Fibroblast of peridontal ligament (primary cell): ENCODE data around the gene TAF5.
A peak's percentile ranks its signal among the peaks of the same experiment; 100 is the strongest.
"Not testable (repeated sequence)": the region's sequence is repeated elsewhere in the genome, so short reads cannot be mapped to it uniquely, and the experiment has no call there.

Experiments used
- DNase-seq: peaks from one replicate; pipeline ENCODE4 v3.0.0-alpha.2; 2010; ENCODE audit errors: extremely low read depth

TAF5 gene

DNA sequence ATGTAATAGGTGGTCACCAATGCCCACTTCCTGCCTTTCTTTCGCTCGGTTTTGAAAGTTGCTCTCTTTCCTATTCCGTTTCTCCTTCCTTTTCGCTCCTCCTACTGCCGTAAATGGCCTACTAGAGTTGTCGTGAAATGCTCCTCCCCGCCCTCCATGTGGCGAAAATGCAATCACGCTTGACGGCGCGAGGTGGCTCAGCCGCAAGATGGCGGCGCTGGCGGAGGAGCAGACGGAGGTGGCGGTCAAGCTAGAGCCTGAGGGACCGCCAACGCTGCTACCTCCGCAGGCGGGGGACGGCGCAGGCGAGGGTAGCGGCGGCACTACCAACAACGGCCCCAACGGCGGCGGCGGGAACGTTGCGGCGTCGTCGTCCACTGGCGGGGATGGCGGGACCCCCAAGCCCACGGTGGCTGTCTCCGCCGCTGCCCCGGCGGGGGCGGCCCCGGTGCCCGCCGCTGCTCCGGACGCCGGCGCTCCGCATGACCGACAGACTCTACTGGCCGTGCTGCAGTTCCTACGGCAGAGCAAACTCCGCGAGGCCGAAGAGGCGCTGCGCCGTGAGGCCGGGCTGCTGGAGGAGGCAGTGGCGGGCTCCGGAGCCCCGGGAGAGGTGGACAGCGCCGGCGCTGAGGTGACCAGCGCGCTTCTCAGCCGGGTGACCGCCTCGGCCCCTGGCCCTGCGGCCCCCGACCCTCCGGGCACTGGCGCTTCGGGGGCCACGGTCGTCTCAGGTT, at the start of gene TAF5:
TAF5 (plus strand) TSS at position 195 of the 737 bp plus-strand sequence; CDS start at position 209, 14 bp downstream.
- DNase-seq, result peak; percentile 95

DNA sequence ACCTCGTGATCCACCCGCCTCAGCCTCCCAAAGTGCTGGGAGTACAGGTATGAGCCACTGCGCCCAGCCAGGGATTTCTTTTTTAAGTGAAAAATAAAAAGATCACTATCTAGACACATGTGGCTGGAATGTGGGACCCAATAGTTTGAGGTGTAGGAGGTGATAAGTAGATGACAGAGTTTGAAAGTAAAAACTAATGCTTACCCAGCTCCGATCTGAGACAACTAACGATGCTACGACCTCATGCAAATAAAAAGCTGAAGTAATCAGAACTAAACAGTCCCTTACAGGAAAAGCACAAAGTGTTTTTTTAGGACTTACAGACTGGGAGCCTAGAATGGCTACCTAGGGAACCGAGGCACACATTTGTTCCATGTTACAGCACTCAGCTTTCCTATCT, 39.9 kb upstream of the TAF5 start:
- no peak for DNase-seq

DNA sequence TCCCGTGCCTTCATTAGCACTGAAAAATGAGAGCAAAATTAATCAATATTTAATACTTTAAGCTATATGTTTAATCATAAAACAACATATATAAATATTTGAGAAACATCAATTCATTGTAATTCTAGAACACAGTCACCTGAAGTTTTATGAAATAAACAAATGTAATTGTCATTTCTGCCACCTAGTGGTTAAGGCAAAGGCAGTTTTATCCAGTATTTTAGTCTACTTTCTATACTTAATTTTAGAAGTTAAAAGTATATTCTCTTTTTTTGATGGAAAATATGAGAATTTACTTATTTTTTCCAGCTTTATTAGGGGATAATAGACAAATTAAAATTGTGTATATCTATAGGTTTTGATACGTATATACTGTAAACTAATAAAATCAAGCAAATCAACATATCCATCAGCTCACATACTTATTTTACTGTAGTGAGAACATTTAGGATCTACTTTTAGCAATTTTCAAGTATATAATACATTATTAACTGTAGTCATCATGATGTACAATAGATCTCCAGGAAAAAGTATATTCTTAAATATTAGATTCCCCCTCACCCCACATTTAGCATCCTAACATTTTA, 33.7 kb upstream of the TAF5 start:
- DNase-seq, result peak; percentile 50

DNA sequence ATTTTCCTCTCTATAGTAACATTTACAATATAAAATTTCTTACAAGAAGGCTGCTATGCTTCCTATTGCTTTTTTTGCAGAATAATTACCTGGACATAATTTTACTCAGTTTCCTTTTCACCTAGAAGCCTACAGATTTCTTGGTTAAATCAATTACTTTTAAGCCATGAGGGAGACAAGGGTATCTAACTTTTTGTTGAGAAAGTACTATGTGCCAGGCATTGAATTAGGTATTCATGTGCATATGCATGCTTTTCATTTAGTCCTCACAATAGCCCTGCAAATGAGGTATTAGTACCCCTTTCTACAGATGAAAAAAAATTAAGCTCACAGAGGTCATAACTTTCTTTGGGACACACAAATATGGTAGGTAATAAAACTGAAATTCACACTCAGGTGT, 33.2 kb upstream of the TAF5 start:
- DNase-seq, result no peak

DNA sequence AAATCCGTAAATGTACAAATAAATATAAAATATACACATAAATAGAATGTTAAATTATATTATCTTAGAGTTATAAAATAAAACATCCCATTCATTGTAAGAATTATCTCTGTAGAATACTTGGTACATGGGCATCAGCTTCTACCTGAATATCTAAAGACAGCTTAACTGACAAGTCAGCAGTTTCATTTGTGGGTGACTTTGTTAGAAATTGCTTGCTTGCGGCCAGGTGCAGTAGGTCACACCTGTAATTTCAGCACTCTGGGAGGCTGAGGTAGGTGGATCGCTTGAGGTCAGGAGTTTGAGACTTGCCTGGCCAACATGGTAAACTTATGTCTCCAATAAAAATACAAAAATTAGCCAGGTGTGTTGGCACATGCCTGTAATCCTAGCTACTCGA, 31.4 kb upstream of the TAF5 start:
- DNase-seq, result no peak

DNA sequence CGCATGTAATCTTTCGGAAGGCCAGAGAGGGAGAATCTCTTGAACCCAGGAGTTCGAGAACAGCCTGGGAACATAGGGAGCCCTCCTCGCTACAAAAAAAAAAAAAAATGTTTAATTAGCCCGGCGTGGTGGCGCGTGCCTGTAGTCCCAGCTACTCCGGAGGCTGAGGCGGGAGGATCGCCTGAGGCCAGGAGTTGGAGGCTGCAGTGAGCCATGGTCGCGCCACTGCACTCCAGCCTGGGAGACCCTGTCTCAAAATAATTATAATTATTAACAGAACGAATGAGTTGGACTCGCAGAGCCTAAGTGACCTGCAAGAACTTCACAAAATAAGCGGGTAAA, 17.6 kb upstream of the TAF5 start:
- no peak for DNase-seq

DNA sequence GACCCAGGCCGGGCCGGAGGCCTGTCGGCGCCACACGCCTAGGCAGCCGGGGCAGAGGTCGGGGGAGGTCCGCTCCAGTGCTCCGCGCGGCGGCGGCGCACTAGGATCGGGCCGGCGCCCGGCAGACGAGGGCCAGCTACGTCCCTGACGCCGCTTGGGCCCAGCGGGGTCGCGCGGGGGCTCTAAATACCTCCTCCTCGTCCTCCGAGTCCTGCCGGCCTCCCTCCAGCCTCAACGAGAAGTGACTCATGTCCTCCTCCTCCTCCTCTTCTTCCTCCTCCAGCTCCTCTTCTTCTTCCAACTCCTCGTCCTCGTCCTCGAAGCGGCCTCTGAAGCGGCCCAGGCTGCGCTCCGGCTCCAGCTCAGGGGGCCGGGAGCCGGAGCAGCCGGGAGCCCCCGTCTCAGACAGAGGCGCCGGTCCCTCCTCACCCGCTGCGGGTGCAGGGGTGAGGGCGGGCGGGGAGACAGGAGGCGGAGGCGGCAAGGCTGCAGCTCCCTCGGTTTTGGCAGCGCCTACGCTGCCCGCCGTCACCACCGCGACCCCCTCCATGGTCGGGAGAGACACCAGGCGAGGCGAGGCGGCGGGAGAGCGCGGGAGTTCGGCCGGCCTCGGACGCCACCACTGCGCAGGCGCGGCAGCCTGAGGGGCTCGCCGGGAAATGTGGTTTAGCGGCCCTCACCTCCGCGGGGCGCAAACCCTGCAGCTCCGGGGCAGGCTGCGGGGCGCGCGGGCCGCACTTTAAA, 17.1 kb upstream of the TAF5 start, which contains the start of gene PCGF6:
PCGF6 (minus strand) TSS at position 624 of the 744 bp plus-strand sequence; CDS start at position 550, 74 bp downstream.
- DNase-seq, result peak; percentile 66

DNA sequence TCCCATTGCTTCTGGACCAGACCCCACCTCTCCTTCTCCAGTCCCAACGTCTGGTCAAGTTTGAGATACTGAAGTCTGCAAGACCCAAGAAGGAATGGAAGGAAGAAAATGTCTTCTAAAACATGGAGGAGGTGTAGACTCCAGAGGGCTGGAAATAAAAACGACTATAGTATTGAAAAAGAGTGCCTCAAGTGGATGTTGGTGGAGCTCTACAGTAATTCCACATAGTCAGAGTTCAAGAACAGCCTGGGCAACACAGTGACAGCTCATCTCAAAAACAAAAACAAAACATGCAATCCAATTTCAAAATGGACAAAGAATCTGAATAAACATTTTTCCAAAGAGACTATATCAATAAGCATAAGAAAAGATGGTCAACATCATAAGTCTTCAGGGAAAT, 14.5 kb upstream of the TAF5 start:
- no peak for DNase-seq

DNA sequence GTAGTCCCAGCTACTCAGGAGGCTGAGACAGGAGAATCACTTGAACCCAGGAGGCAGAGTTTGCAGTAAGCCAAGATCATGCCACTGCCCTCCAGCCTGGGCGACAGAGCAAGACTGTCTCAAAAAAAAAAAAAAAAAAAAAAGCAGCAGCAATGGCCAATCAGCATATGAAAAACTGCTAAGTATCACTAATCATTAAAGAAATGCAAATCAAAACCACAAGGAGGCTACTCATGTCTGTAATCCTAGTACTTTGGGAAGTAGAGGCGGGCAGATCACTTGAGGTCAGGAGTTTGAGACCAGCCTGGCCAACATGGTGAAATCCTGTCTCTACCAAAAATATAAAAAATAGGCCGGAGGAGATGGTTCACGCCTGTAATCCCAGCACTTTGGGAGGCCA, 13.2 kb upstream of the TAF5 start:
- not testable (repeated sequence) for DNase-seq

DNA sequence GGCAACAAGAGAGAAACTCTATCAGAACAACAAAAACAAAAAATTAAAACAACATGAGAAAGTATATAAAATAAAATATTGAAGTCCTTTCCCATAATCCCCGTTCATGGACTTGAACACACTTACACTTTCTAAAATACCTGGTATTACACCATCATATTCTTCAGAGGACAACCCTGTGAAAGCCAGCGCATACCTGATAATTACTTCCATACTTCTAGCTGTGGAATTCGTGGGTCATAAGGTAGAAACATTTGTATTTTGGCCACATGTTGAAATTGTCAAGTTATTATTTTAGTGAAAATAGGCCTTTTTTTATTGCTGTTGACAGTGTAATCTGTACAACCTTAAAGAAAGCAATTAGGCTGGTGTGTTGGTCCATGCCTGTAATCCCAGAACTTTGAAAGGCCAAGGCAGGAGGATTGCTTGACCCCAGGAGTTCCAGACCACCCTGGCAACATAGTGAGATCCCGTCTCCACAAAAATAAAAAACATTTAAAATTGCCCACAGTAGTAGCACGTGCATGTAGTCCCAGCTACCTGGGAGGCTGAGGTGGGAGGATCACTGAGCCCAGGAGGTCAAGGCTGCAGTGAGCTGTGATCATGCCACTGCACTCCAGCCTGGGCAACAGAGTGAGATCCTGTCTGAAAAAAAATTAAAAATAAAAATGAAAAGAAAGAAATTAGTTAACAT, 11.7 kb upstream of the TAF5 start:
- no peak for DNase-seq

DNA sequence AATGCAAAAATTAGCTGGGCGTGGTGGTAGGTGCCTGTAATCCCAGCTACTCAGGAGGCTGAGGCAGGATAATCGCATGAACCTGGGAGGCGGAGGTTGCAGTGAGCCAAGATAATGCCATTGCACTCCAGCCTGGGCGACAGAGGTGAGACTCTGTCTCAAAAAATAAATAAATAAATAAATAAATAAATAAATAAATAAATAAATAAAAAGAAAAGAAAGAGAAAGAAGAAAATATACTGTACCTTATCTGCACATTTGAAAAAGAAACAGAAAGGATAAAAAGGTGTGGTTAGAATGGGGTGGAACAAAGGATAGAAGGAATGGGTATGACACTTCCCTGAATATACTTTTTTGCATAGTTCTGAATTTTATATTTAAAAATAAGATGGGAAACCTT, 8.3 kb upstream of the TAF5 start:
- not testable (repeated sequence) for DNase-seq

DNA sequence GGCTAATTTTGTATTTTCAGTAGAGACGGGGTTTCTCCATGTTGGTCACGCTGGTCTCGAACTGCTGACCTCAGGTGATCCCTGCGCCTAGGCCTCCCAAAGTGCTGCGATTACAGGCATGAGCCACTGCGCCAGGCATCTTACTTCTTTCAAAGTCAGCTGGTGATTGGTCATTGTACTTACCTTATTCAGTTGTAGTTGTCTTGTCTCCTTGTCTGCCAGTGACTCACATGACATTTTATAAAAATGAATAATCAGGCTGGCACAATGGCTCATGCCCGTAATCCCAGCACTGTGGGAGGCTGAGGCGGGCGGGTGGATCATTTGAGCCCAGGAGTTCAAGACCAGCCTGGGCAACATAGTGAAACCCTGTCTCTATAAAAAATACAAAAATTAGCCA, 7.0 kb upstream of the TAF5 start:
- not testable (repeated sequence) for DNase-seq

DNA sequence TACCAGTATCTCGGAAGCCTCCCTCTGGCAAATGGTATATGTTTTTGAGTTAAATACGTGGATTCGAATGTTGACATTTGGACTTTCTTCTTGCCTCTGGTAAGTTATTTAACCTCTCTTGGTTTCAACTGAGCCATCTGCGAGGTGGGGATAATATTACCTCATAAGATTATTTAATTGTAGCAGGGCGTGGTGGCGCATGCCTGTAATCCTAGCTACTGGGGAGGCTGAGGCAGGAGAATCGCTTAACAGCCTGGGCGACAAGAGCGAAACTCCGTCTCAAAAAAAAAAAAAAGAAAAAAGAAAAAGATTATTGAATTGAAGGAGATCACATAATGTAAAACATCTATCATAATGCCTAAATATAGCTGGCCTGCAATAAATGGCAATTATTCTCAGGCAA, 396 bp upstream of the TAF5 start:
- DNase-seq, result peak; percentile 8

DNA sequence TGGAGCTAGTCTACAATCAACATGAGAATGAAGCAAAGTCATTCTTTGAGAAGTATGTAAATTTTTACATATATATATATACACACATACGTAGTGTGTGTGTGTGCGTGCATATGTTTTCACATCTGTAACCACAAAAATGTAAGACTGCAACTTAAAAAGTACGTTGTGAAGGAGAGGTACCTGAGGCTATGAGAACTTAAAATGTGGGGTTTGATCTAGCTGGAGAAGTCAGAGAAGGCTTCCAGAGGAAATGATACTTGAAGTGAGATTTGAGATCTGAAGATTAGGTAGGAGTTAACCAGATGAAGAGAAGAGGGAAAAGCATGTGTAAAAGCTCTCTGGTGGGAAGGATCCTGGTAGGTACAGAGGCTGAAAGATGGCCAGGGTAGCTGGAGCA, 5.8 kb downstream of the TAF5 start:
- no peak for DNase-seq

DNA sequence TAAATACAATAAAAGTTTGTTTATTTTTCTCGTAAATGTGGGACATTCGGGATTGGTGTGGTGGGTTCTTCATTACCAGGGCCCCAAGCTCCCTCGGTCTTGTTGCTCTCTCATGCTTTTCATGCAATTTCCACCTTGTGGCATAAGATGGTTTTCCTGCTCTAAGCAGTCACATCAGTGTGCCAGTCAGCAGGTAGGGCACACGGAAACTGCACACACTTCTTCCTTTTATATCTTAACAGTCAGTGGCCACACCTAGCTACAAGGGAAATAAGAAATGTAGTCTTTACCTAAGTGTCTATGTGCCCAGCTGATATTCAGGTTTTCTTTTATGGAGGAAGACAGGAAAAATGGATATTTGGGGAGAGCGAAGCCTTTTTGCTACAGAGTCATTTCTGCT, 6.5 kb downstream of the TAF5 start:
- no peak for DNase-seq

DNA sequence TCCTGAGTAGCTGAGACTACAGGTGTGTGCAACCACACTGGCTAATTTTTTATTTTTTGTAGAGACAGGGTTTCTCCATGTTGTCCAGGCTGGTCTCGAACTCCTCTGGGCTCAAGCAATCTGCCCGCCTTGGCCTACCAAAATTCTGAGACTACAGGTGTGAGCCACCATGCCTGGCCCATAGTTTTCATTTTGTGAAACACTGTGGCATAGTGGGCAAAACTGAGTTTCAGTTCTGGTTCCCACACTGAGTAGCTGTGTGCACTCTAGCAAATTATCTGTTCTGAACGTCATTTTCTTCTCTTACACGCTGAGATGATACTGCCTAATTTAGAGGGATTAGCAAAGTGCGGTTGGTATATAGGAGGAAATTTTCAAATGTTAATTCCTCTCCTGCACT, 15.0 kb downstream of the TAF5 start:
- no peak for DNase-seq

DNA sequence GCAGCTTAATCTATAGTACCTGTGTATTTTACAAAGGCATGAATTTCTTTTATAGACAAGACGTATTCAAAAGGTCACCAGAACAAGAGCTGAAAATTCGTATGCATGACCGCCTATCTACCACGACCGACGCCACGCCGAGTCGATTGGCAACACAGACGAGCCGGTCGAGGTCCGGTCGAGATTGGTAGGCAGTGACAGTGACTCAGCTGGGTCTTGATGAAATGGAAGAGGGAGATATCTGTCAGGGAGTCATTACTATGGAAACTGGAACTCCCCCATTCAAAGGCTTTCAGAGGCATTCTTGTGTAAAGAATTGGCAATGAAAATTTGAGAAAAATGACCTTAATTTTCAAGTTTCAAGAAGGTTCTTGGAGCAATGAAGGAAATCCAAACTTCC, 26.4 kb downstream of the TAF5 start:
- no peak for DNase-seq

DNA sequence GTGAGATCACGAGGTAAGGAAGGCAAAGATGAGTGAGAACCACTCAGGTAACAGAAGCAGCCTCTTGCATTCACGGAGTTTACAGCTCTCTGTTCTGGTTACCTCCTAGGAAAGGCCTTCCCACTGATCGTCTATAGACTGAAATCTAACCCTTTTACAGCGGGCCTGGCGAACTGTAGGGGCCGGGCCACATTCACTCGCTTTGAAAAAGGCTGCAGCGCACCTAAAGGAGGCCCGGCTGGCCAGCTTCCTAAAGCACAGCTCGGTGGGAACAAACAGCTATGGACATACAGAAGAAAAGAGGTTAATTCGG, 27.9 kb downstream of the TAF5 start:
- DNase-seq, result no peak

DNA sequence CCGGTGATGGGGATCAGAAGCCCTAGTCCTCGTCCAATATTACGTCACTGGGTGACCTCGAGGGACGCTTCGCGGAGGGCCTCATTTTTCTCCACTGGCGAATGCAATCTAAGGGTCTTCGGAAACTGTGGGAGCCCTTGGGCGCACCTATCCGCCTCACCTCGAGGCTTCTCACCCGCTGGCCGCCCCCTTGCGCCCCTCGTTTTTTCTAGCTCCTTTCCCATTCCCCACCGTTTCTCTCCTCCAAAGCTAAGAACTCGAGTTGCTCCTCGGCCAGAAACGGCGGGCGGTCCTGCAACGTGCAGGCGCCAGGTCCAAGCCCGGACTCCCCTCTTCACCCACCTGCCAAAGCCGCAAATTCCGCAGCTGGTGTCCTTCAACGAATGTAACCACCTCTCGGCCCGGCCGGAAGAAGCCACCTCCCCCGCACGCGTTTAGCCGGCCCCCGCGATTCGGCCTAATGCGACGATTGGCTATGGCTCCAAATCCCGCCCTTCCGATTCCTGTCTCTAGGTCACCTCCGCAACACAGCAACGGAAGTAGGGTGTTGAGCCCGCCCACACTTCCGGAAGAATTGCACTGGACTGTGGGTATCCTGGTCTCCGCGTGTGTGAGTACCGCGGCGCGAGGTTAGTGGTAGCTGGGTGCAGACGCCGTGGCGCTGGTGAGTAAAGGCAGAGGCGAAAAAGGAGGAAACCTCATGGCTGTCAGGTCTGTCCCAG, 28.5 kb downstream of the TAF5 start, which contains the start of the genes ATP5MK and PDCD11:
ATP5MK (minus strand) TSS at position 409 of the 722 bp plus-strand sequence. CDS start 4,018 bp downstream, outside the sequence.
PDCD11 (plus strand) TSS at position 560 of the 722 bp plus-strand sequence. CDS start 1,801 bp downstream, outside the sequence.
- peak; percentile 96 for DNase-seq

DNA sequence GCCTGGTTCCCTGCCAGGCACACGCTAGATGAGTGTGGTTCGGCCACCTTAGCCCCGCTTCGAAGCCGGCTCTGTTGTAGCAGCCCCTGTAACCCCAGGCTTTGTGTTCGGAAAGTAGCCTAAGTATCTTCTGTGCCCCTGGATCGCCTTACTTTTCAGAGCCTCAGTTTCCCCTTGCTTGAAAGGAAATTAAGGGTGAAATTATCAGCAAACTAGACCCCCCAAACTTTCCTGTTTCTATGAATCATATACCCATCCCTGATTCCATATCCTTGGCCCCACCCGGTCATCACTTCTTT, 29.0 kb downstream of the TAF5 start:
- DNase-seq, result no peak

DNA sequence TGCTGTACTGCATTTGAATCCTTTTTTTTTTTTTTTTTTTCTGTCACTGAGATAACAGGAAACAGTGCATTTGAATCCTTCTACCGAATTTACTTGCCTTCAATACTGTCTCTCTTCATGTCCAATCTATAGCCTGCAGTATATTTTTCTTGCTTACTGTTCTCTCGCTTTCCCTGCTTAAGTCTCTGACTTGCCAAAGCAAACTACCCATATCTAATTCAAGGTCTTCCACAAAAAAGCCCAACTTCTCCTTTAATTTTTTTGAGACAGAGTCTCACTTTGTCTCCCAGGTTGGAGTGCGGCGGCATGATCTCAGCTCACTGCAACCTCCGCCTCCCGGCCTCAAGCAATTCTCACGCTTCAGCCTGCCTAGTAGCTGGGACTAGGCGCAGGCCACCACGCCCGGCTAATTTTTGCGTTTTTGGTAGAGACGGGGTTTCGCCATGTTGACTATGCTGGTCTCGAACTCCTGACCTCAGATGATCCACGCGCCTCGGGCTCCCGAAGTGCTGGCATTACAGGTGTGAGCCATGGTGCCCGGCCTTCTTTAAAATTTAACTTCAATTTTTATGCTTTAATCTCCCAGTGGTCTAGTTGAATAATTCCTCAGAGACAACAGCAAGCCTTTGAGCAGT, 29.5 kb downstream of the TAF5 start:
- peak; percentile 6 for DNase-seq
